Activated T-cell treated with anti-CD3 and anti-CD28 coated beads, Interleukin-2, amount 50 U/mL, for 24 hours (primary cell): ENCODE data around the gene KIF5C.

Experiments used
- DNase-seq: peaks from one replicate; pipeline ENCODE4 v3.0.0-alpha.2; 2020
- H3K27ac Mint-ChIP-seq: 2 replicates; pipeline ENCODE4 v1.8.0; 2020; ENCODE audit warnings: mild to moderate bottlenecking, mixed read lengths
- H3K27me3 Mint-ChIP-seq: 2 replicates; pipeline ENCODE4 v1.8.0; 2020; ENCODE audit warnings: mixed read lengths
- H3K36me3 Mint-ChIP-seq: 2 replicates; pipeline ENCODE4 v1.8.0; 2020; ENCODE audit warnings: low read depth, mixed read lengths
- H3K4me1 Mint-ChIP-seq: 2 replicates; pipeline ENCODE4 v1.8.0; 2020; ENCODE audit warnings: low read depth, mixed read lengths
- H3K4me3 Mint-ChIP-seq: 2 replicates; pipeline ENCODE4 v1.8.0; 2020; ENCODE audit warnings: mild to moderate bottlenecking, moderate library complexity, mixed read lengths
- H3K9me3 Mint-ChIP-seq: 2 replicates; pipeline ENCODE4 v1.8.0; 2020; ENCODE audit warnings: mixed read lengths

Gene KIF5C

DNA sequence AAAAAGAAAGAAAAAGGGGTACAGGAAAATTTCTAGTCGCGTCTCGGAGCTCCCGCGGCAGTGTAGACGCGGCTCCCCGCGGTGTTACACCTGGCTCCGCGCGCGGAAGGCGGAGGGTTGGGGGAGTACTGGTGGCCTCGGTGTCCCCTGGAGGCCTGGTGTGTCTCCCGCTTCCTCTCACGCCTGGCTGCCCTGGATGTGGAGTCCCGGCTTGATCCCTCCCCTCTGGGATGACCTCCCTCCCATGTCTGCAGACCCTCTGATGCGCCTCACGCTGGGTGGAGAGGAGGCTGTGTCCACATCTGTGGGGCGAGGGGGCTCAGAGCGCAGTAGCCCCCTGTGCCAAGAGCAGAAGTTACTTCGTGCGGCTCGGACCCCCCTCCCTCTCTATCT, 1.2 kb downstream of the KIF5C start:
- Mint-ChIP-seq H3K27ac (peak overlapping the region; percentile 83), H3K4me1 (peaks cover 14% of the 10 kb centered on the region), H3K9me3 (peaks cover 5% of the 10 kb centered on the region), H3K4me3 (peak overlapping the region; percentile 84), H3K27me3 (peaks cover 24% of the 10 kb centered on the region), H3K36me3 (peaks cover 8% of the 10 kb centered on the region)
- DNase-seq: peak; percentile 58

- Mint-ChIP-seq H3K9me3 (peaks cover 5% of the 10 kb centered on the region), H3K4me3 (peak overlapping the region; percentile 84), H3K27me3 (peaks cover 24% of the 10 kb centered on the region), H3K27ac (peak overlapping the region; percentile 61), H3K4me1 (peaks cover 14% of the 10 kb centered on the region), H3K36me3 (peaks cover 8% of the 10 kb centered on the region)
- DNase-seq: peak; percentile 67
These were observed 1.8 kb downstream of the KIF5C start for GRCh38 chr2:148876595-148877402.

- H3K27ac Mint-ChIP-seq: no peak overlapping the region
- peaks cover 5% of the 10 kb centered on the region for H3K9me3 Mint-ChIP-seq
- peaks cover 21% of the 10 kb centered on the region for H3K27me3 Mint-ChIP-seq
- peaks cover 8% of the 10 kb centered on the region for H3K36me3 Mint-ChIP-seq
- no peak for DNase-seq
- H3K4me3 Mint-ChIP-seq: peak overlapping the region; percentile 84
- peaks cover 14% of the 10 kb centered on the region for H3K4me1 Mint-ChIP-seq
These were observed 2.3 kb downstream of the KIF5C start for GRCh38 chr2:148877403-148877740.

DNA sequence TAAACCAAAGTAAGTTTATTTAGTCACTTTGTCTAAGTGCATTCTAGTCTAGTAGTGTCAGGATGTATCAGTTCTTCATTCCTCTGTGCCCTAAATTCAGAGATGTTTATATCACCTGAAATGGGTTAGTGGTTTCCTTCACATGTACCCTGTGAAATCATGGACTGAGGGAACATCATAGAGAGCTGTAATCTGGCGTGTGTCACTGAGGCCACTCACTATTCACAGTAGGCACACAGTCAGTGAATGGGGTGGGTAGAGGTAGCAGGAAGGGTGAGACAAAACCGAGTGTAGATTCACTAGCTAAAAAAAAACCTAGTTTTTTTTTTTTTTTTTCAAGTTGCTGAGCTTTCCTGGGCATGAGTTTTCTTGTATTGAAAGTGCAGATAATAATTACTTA, 5.6 kb downstream of the KIF5C start:
- H3K4me1 Mint-ChIP-seq: peaks cover 12% of the 10 kb centered on the region
- H3K27ac Mint-ChIP-seq: no peak overlapping the region
- peaks cover 5% of the 10 kb centered on the region for H3K9me3 Mint-ChIP-seq
- DNase-seq: no peak
- H3K4me3 Mint-ChIP-seq: no peak overlapping the region
- H3K36me3 Mint-ChIP-seq: peaks cover 8% of the 10 kb centered on the region
- H3K27me3 Mint-ChIP-seq: peaks cover 17% of the 10 kb centered on the region

DNA sequence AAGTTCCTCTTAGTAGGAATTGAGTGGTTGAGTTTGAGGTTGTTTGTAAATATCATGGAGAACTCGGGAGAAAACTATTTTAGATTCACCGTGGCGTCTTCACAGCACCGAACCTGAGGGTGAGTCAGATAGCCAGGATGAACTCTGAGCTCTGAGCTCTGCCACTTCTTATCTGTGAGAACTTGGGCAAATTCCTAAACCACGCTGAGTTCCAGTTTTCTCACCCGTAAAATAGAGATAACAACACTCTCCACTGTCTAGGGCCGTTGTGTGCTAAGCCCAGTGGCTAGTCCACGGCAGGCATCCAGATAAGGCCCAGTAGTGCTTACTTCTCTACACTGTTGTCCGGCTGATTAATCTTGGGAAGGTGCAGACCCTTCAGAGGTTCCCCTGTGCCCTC, 7.0 kb downstream of the KIF5C start:
- Mint-ChIP-seq H3K9me3 (peaks cover 5% of the 10 kb centered on the region), H3K27me3 (peaks cover 18% of the 10 kb centered on the region), H3K4me3 (no peak overlapping the region), H3K27ac (no peak overlapping the region), H3K4me1 (peaks cover 3% of the 10 kb centered on the region), H3K36me3 (peaks cover 5% of the 10 kb centered on the region)
- DNase-seq: no peak

- H3K36me3 Mint-ChIP-seq: peaks cover 1% of the 10 kb centered on the region
- no peak overlapping the region for H3K4me3 Mint-ChIP-seq
- no peak overlapping the region for H3K27ac Mint-ChIP-seq
- peaks cover 15% of the 10 kb centered on the region for H3K4me1 Mint-ChIP-seq
- H3K9me3 Mint-ChIP-seq: peaks cover 5% of the 10 kb centered on the region
- peaks cover 38% of the 10 kb centered on the region for H3K27me3 Mint-ChIP-seq
- no peak for DNase-seq
These were observed 10.2 kb downstream of the KIF5C start for GRCh38 chr2:148885209-148885608.

DNA sequence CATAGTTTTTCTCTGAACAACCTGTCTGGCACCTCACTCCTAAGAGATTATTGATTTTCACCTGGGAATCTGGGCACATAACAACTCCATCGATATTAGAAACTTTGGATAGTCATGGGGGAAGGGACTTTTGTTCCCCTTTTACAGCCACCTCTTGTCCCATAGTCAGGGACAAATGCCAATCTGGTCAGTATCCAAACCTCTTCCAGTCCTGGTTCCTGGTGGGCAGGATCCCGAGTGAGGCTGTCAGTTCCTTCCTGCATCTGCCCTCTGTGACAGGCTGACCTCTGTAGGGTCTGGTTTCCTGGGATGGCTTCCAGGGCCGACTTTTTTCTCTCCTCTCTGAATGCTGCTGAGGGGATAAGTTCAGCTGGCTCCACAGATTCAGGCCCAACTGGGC, 11.0 kb downstream of the KIF5C start:
- peaks cover 1% of the 10 kb centered on the region for H3K9me3 Mint-ChIP-seq
- DNase-seq: no peak
- peaks cover 15% of the 10 kb centered on the region for H3K4me1 Mint-ChIP-seq
- H3K36me3 Mint-ChIP-seq: no peaks in the 10 kb centered on the region
- no peak overlapping the region for H3K4me3 Mint-ChIP-seq
- peaks cover 38% of the 10 kb centered on the region for H3K27me3 Mint-ChIP-seq
- no peak overlapping the region for H3K27ac Mint-ChIP-seq

- H3K4me1 Mint-ChIP-seq: peaks cover 15% of the 10 kb centered on the region
- no peak overlapping the region for H3K27ac Mint-ChIP-seq
- no peak for DNase-seq
- peaks cover 38% of the 10 kb centered on the region for H3K27me3 Mint-ChIP-seq
- H3K9me3 Mint-ChIP-seq: no peaks in the 10 kb centered on the region
- H3K36me3 Mint-ChIP-seq: no peaks in the 10 kb centered on the region
- peak overlapping the region; percentile 73 for H3K4me3 Mint-ChIP-seq
These were observed 12.4 kb downstream of the KIF5C start for GRCh38 chr2:148887350-148888002.

DNA sequence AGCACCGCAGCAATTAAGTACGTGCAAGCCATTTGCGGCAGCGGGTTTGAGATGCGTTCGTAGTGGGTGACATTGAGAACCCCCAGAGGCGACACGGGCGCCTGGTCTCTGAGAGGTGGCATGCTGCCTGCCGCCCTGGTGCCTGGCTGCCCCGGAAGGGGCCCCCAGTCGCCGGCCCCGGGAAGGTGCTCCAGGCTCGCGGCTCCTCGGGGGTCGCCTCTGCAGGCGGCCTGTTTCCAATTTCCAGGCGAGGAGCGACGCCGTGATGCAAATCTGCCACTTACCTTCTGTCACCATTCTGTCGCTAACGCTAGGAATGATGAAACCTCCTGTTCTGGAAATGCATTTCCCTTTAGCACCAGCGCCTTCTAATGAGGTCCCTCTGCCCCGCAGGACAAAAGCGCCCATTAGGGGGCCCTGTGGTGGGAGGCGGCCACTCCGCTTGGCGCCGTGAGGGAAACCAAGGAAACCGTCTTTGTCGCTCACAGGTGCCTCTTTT, 13.0 kb downstream of the KIF5C start:
- H3K27me3 Mint-ChIP-seq: peaks cover 39% of the 10 kb centered on the region
- H3K9me3 Mint-ChIP-seq: peaks cover 4% of the 10 kb centered on the region
- H3K36me3 Mint-ChIP-seq: peaks cover 5% of the 10 kb centered on the region
- H3K4me1 Mint-ChIP-seq: peaks cover 15% of the 10 kb centered on the region
- H3K4me3 Mint-ChIP-seq: peak overlapping the region; percentile 73
- H3K27ac Mint-ChIP-seq: no peak overlapping the region
- DNase-seq: peak; percentile 52

- H3K4me1 Mint-ChIP-seq: peaks cover 21% of the 10 kb centered on the region
- peak overlapping the region; percentile 73 for H3K4me3 Mint-ChIP-seq
- no peak for DNase-seq
- H3K36me3 Mint-ChIP-seq: peaks cover 10% of the 10 kb centered on the region
- peaks cover 48% of the 10 kb centered on the region for H3K27me3 Mint-ChIP-seq
- no peak overlapping the region for H3K27ac Mint-ChIP-seq
- peaks cover 9% of the 10 kb centered on the region for H3K9me3 Mint-ChIP-seq
These were observed 14.0 kb downstream of the KIF5C start for GRCh38 chr2:148888986-148889385.

DNA sequence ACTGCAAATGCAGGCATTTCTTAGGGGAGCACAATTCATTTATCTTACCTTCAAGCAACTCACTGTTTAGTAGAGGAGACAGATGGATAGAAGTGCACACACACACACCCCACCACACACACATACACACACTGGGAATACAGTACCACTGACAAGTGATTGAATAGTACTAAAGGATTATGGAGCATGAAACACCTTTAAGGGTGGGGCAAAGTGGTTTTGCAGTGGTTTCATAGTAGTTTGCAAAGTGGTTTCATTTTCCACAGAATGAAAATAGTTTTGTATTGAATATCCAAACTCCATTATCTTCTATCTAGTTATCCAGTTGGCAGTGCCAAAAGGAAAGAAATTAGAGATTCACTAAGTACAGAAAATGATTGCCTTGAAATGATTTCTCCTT, 18.9 kb downstream of the KIF5C start:
- no peak overlapping the region for H3K27ac Mint-ChIP-seq
- H3K27me3 Mint-ChIP-seq: peaks cover 18% of the 10 kb centered on the region
- H3K4me1 Mint-ChIP-seq: peaks cover 7% of the 10 kb centered on the region
- H3K9me3 Mint-ChIP-seq: peaks cover 9% of the 10 kb centered on the region
- DNase-seq: no peak
- H3K4me3 Mint-ChIP-seq: no peak overlapping the region
- peaks cover 10% of the 10 kb centered on the region for H3K36me3 Mint-ChIP-seq

DNA sequence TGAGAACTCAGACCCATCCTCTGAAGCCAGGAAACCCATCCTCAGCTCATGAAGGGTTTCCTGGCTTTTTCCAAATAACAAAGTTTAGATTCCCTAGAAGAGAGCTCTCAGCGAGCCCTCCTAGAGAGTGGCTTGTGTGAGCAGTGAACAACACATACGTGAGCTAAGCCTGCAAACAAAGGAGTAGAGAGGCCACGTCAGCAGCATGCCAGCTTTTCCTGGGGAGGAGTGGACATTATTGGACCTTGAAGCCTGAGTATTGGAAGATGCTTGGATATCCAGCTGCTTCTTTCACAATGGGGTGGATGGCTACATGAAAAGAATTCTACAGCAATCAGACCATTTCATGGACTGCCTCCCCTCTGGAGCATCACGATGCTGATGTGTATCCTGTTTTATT, 21.1 kb downstream of the KIF5C start:
- H3K9me3 Mint-ChIP-seq: peaks cover 9% of the 10 kb centered on the region
- no peak for DNase-seq
- peaks cover 10% of the 10 kb centered on the region for H3K27me3 Mint-ChIP-seq
- no peak overlapping the region for H3K4me3 Mint-ChIP-seq
- peaks cover 7% of the 10 kb centered on the region for H3K4me1 Mint-ChIP-seq
- H3K27ac Mint-ChIP-seq: no peak overlapping the region
- H3K36me3 Mint-ChIP-seq: peaks cover 10% of the 10 kb centered on the region

- H3K9me3 Mint-ChIP-seq: no peaks in the 10 kb centered on the region
- no peak for DNase-seq
- no peaks in the 10 kb centered on the region for H3K36me3 Mint-ChIP-seq
- H3K27me3 Mint-ChIP-seq: no peaks in the 10 kb centered on the region
- H3K4me3 Mint-ChIP-seq: no peak overlapping the region
- no peak overlapping the region for H3K27ac Mint-ChIP-seq
- no peaks in the 10 kb centered on the region for H3K4me1 Mint-ChIP-seq
These were observed 24.8 kb downstream of the KIF5C start for GRCh38 chr2:148899638-148900318.

DNA sequence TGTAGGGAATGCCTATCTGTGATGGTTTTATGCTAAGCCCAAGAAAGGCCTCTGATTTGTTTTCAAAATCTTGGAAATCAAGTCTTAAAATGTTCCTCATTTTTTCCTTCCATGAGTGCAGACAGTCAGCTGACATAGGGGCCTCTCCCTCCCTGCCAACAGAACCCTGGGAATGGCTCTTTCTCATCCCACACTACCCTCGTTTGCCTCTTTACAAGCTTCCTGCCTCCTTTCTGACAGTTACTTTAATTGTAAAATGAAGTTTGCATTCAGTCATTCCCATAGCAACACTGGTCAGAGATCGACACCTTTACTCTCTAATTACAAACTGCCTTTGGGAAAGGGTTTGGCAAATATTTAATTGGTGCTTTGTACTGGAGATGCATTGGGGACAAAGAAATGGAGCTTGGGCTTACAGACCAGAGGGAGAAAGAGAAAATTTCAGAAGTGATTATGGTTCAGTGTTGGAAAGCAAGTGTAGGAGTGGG, 25.4 kb downstream of the KIF5C start:
- no peaks in the 10 kb centered on the region for H3K4me1 Mint-ChIP-seq
- H3K27ac Mint-ChIP-seq: no peak overlapping the region
- no peaks in the 10 kb centered on the region for H3K9me3 Mint-ChIP-seq
- DNase-seq: no peak
- H3K4me3 Mint-ChIP-seq: no peak overlapping the region
- no peaks in the 10 kb centered on the region for H3K27me3 Mint-ChIP-seq
- peaks cover 1% of the 10 kb centered on the region for H3K36me3 Mint-ChIP-seq
